Activated naive CD4-positive, alpha-beta T cell treated with Interleukin-2 at 50 U/mL for 16 hours (primary cell): ENCODE data around the gene MEG3.

Source experiments
- DNase-seq: peaks from one replicate; pipeline ENCODE4 v3.0.0-alpha.2; 2020

MEG3 gene

GRCh38 chr14:100901391-100902183 is 75.7 kb downstream of the MEG3 start:
- DNase-seq = no peak

DNA sequence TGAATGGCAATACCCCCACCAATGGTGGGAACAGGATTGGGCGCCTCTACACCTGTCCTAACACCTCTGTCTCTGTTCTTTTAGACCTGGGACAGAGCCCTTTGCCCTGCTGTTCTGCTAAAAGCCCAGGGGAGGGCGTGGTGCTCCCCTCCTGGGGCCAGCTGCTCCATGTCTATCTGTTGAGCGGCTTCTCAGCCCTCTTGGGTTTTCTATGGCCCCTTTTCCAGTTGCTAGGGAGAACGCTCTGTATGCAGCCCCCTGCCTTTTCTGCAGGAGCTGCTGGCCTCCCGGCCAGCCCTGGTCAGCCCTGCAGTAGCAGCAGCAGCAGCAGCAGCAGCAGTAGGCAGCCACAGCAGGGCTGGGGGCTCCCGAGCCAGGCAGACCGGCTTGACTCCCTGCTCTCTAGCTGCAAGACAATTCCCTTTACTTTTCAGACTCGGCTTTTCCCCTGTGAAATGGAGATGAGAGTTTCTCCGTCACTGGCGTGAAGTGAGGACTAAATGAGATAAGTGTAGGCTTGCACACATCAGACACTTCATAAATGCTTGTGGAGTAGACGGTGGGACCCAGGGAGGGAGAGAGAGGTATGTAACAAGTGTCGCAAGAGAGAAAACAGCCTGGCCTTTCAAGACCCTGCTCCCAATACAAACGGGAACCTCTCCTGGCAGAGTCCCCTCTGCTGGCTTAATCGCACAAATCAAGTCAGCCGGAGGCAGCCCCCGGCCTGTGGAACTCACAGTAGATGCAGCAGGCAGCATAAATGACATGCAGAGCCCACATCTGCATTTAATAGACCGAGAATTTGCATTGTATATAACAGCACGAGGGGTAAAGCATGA is 76.6 kb downstream of the MEG3 start:
- no peak for DNase-seq

DNA sequence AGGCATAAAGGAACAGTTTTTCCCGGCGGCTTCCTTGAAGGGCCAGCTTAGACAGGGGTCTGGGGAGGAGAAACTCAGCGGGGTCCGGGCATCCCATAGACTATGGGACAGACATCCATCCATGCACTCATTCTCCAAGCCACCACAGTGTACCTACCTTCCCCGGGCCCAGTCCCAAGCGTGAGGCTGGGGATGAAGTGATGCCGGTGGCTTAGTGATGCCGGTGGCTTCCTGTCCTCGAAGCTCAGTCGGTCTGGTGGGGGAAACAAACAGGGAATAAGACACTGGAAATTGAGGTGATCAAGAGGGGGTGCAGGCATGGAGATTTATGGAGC is 77.2 kb downstream of the MEG3 start:
- DNase-seq = no peak

DNA sequence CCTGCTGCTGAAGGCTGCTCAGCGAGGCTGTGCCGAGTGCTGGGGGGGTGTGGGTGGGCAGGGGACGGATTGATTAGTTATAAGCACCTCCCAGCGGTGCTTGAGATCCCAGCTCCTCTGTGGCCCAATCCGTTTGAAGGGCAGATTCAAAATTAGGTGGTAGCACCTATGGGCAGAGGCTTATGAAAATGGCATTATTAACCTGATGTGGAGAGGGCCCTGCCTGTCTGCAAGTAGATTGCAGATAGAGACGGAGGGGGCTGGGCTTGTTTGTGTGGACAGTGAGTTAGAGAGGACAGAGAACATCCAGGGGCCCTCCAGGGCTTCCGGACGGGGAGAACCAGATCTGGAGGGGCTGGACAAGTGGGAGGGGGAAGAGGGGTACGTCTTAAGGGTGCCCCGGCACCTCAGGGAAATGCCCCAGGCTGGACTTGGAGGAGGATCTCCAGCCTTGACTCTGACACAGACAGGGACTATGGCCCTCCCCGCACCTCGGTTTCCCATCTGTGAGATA is 77.8 kb downstream of the MEG3 start, which contains the start of gene RTL1:
Gene RTL1 (minus strand): TSS at position 51 of the 514 bp plus-strand sequence. CDS start 18,934 bp downstream, outside the sequence.
- no peak for DNase-seq

- DNase-seq = no peak
Observed at GRCh38 chr14:100904307-100905087, 78.6 kb downstream of the MEG3 start.

GRCh38 chr14:100905166-100905565 is 79.2 kb downstream of the MEG3 start:
- DNase-seq = no peak

DNA sequence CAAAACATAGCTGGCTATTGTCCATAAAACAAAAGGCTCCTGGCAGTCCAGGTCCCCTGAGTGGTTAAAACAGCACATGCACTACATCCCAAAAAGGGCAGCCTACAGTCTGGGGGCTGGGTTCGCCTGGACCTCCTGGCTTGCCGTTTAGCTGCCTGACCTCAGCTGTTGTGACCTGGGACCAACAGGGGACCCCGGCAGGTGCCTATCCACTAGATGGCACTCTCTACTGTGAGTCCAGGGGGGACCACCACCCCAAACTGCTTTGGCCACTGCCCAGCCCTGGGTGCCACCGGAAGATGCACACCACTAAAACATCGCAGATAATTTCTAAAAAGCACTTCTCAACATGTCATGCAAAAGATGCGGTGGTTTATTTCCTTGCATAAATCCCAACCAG is 80.5 kb downstream of the MEG3 start:
- no peak for DNase-seq

DNA sequence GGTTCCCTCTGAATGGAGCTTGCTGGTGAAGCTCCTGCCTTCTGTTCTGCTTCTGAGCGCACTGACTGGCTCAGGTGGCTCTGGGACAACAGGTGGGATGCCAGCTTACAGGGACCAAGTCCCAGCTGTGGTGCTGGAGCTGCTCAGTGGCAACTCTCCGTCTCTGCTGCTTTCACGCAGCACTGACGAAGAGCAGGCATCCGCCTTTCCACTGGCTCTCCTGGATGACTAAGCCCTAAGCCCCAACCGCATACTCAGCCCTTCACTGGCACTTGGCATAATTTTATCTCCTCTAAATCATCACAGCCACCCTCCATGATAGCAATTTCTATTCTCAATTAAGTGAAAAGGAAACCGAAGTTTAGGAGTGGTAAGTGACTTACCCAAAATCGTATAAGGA is 81.3 kb downstream of the MEG3 start:
- no peak for DNase-seq

DNA sequence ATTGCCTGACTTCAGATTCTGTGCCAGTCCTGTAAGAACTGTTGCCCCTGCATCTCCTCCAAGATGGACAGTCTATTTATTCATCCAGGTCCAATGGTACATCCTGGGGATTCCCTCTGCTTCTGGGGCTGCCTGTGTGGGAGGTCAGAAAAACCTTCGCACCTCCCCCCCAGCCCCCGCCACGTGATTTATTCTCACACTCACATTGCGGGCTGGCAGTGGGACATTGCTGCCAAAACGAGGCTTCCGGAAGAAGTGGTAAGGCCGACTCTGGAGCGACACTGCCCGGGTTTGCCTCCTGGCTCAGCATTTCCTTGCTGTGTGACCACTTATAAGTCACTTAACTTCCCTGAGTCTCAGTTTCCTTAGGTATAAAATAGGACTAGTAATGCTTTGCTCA is 83.5 kb downstream of the MEG3 start:
- DNase-seq = no peak
